DND-41 (cell line): ENCODE measurements around the gene CGRRF1.

ENCODE experiments used
- CTCF ChIP-seq: IDR thresholded peaks from 2 replicates; pipeline ENCODE4 v1.5.1; 2012; ENCODE audit warnings: borderline replicate concordance, low read length, moderate library complexity, mild to moderate bottlenecking; ENCODE audit not compliant: poor library complexity, severe bottlenecking; ENCODE audit errors: extremely low read depth
- EZH2 ChIP-seq: IDR thresholded peaks from 3 replicates; pipeline ENCODE4 v1.6.1; 2012; ENCODE audit warnings: borderline replicate concordance, low read depth, mild to moderate bottlenecking, moderate library complexity, low read length, inconsistent platforms; ENCODE audit not compliant: severe bottlenecking

GRCh38 chr14:54579621-54580020, 69.9 kb downstream of the CGRRF1 start:
- TF ChIP-seq CTCF (no peak), EZH2 (no peak)
